GM23248 (cell line): ENCODE data around the gene PGAP3.

Source experiments
- EZH2 ChIP-seq: fragments of 200-600 bp; sonication (generic); IDR thresholded peaks from 2 replicates; pipeline ENCODE4 v1.6.1; 2018; ENCODE audit warnings: antibody characterized with exemption, mild to moderate bottlenecking; ENCODE audit not compliant: insufficient read depth, poor library complexity, severe bottlenecking
- EZH2phosphoT487 ChIP-seq: fragments of 200-600 bp; sonication (generic); IDR thresholded peaks from 2 replicates; pipeline ENCODE4 v1.6.1; 2018; ENCODE audit warnings: antibody characterized with exemption, moderate library complexity, mild to moderate bottlenecking, low read depth; ENCODE audit not compliant: insufficient read depth

DNA sequence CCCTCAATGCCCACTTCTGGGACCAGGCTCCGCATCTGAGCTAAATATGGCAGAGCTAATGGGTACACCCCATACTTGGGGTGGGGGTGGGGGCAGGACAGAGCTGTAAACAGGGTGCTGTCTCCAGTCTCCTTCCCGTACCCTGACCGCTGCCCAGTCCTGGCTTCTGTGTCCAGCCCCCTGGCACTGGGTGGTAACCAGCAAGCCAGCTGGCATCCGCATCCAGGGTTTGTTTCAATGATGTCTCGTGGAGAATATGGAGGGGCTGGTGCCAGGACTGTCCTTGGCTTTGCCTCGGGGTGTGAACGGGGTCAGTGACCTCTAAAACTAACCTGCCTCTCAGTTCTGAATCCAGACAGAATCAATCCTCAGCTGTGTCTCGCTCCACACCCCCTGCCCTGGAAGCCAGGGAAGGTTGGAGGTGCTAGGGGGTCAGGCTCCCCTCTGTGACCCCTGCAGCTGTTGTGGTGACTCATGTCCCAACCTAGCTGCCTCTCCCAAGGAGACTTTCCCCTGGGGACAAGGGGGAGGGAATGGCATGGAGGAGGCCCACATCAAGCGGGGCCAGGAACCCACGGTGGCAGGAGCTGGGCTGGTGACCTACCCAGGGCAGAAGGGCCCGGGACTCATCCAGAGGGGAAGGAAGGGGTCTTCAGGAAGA lies 21.1 kb downstream of the PGAP3 start:
- TF ChIP-seq EZH2, result no peak
- TF ChIP-seq EZH2phosphoT487, result no peak
